Mesothelial cell of epicardium (in vitro differentiated cells): ENCODE results near the gene DACH1. TPM values are rescaled to one million over a fixed set of nuclear protein-coding genes. Genes with fewer than 3 reads are reported as not detected.

Experiments
- DNase-seq, 2 experiments: peaks; one replicate each; pipeline ENCODE4 v3.0.0; 2021; ENCODE audit warnings: low spot score in 2 of 2; ENCODE audit not compliant: unreplicated experiment in 2 of 2
- H3K27ac Mint-ChIP-seq: 2 replicates; pipeline ENCODE4 v1.8.0; 2021; ENCODE audit warnings: mixed read lengths
- H3K27me3 Mint-ChIP-seq: 2 replicates; pipeline ENCODE4 v1.8.0; 2021; ENCODE audit warnings: low read depth, mixed read lengths
- H3K36me3 Mint-ChIP-seq: 2 replicates; pipeline ENCODE4 v1.8.0; 2021; ENCODE audit warnings: mixed read lengths
- H3K4me1 Mint-ChIP-seq: 2 replicates; pipeline ENCODE4 v1.8.0; 2021; ENCODE audit warnings: mixed read lengths
- H3K4me3 Mint-ChIP-seq: 2 replicates; pipeline ENCODE4 v1.8.0; 2021; ENCODE audit warnings: mild to moderate bottlenecking, moderate library complexity, mixed read lengths
- H3K9me3 Mint-ChIP-seq: 2 replicates; pipeline ENCODE4 v1.8.0; 2021; ENCODE audit warnings: mixed read lengths
- CTCF ChIP-seq: fragments of 200-600 bp; sonication (generic); IDR thresholded peaks from one replicate; pipeline ENCODE4 v1.5.0; 2021; ENCODE audit warnings: antibody characterized with exemption; ENCODE audit not compliant: unreplicated experiment
- total RNA-seq: library from RNA; stranded (reverse); gene quantifications from 3 replicates; pipeline ENCODE4 v1.2.1, GENCODE V29; 2021

DACH1 gene
- total RNA-seq, 1 donor from 2014 or later = 69.0 TPM

- DNase-seq = no peak
- H3K4me3 Mint-ChIP-seq = no peak overlapping the region
- TF ChIP-seq CTCF = no peak
- no peaks in the 10 kb centered on the region for H3K9me3 Mint-ChIP-seq
- peak overlapping the region; percentile 5 for H3K27ac Mint-ChIP-seq
- H3K4me1 Mint-ChIP-seq = peaks cover 70% of the 10 kb centered on the region
- H3K36me3 Mint-ChIP-seq = no peaks in the 10 kb centered on the region
- H3K27me3 Mint-ChIP-seq = no peaks in the 10 kb centered on the region
Measured at GRCh38 chr13:71871844-71872243, 4.8 kb upstream of the DACH1 start.

GRCh38 chr13:71871176-71871754 lies 4.3 kb upstream of the DACH1 start:
- Mint-ChIP-seq H3K4me1 (peaks cover 68% of the 10 kb centered on the region), H3K36me3 (no peaks in the 10 kb centered on the region), H3K27ac (peak overlapping the region; percentile 5), H3K4me3 (no peak overlapping the region), H3K27me3 (no peaks in the 10 kb centered on the region), H3K9me3 (no peaks in the 10 kb centered on the region)
- DNase-seq = no peak
- TF ChIP-seq CTCF = no peak

GRCh38 chr13:71870100-71870499 lies 3.1 kb upstream of the DACH1 start:
- Mint-ChIP-seq H3K27me3 (no peaks in the 10 kb centered on the region), H3K4me1 (peaks cover 65% of the 10 kb centered on the region), H3K4me3 (peak overlapping the region; percentile 33), H3K36me3 (no peaks in the 10 kb centered on the region), H3K9me3 (no peaks in the 10 kb centered on the region), H3K27ac (peak overlapping the region; percentile 23)
- TF ChIP-seq CTCF = no peak
- no peak for DNase-seq

- DNase-seq = no peak
- Mint-ChIP-seq H3K27me3 (no peaks in the 10 kb centered on the region), H3K27ac (no peak overlapping the region), H3K36me3 (no peaks in the 10 kb centered on the region), H3K4me1 (peaks cover 59% of the 10 kb centered on the region), H3K4me3 (peak overlapping the region; percentile 4), H3K9me3 (no peaks in the 10 kb centered on the region)
- no peak for TF ChIP-seq CTCF
Measured at GRCh38 chr13:71869274-71869673, 2.3 kb upstream of the DACH1 start.

GRCh38 chr13:71866335-71867130 lies 471 bp downstream of the DACH1 start:
- peak overlapping the region; percentile 98 for H3K4me3 Mint-ChIP-seq
- peak overlapping the region; percentile 94 for H3K27ac Mint-ChIP-seq
- peaks cover 47% of the 10 kb centered on the region for H3K4me1 Mint-ChIP-seq
- TF ChIP-seq CTCF = no peak
- no peaks in the 10 kb centered on the region for H3K27me3 Mint-ChIP-seq
- H3K36me3 Mint-ChIP-seq = no peaks in the 10 kb centered on the region
- DNase-seq = peak; percentile 24 to 66
- no peaks in the 10 kb centered on the region for H3K9me3 Mint-ChIP-seq
